Breast epithelium (tissue), 3 donors: ENCODE measurements around the gene METTL25.

ENCODE experiments used
- POLR2A ChIP-seq: fragments of 450-650 bp; IDR thresholded peaks from one replicate; pipeline ENCODE4 v1.6.1; 2016; ENCODE audit warnings: antibody characterized with exemption, mild to moderate bottlenecking, moderate library complexity
- POLR2AphosphoS5 ChIP-seq, 3 donors: sonication (generic); formaldehyde crosslinking; IDR thresholded peaks; one replicate each; pipeline ENCODE4 v1.6.1; 2017; ENCODE audit warnings: antibody characterized with exemption in 3 of 3
- TF ChIP-seq, protein P1 (sequence below), 3 donors: fragments of 450-650 bp; IDR thresholded peaks; one replicate each; pipeline ENCODE4 v1.5.1; 2016 to 2017; ENCODE audit warnings: antibody characterized with exemption in 3 of 3, mild to moderate bottlenecking in 3 of 3, moderate library complexity in 3 of 3

DNA sequence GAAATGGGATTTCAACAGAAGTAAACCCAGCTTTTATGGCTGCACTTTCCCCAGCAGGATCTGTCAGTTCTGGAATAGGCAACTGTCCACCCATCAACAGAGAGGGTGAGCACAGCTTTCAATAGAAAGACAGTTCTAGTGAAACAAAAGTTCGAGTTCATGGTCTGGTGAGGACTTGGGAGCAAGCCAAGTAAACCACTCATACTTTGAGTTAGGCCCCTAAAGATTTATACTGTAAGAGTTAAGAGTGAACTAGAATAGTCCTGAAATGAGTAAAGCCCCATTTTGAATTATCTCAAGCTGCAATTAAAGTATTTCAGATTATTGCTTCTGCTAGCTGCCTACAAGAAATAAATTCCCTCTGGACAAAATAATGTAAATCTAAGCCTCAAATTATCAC lies 82.6 kb downstream of the METTL25 start:
- TF ChIP-seq, protein P1, sequence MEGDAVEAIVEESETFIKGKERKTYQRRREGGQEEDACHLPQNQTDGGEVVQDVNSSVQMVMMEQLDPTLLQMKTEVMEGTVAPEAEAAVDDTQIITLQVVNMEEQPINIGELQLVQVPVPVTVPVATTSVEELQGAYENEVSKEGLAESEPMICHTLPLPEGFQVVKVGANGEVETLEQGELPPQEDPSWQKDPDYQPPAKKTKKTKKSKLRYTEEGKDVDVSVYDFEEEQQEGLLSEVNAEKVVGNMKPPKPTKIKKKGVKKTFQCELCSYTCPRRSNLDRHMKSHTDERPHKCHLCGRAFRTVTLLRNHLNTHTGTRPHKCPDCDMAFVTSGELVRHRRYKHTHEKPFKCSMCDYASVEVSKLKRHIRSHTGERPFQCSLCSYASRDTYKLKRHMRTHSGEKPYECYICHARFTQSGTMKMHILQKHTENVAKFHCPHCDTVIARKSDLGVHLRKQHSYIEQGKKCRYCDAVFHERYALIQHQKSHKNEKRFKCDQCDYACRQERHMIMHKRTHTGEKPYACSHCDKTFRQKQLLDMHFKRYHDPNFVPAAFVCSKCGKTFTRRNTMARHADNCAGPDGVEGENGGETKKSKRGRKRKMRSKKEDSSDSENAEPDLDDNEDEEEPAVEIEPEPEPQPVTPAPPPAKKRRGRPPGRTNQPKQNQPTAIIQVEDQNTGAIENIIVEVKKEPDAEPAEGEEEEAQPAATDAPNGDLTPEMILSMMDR (IDR thresholded peaks at IDR 0.05) = no peak
- TF ChIP-seq POLR2A (no peak), POLR2AphosphoS5 (IDR thresholded peaks at IDR 0.05) (no peak)
